Gastrocnemius medialis (tissue), 4 donors: ENCODE results near the gene SEPTIN2.

Experiments
- CTCF ChIP-seq, 5 experiments: fragments of 450-650 bp in 3 of 5; fragments of 200-600 bp in 2 of 5; sonication (generic) in 2 of 5; IDR thresholded peaks in 4 of 5; conservative IDR thresholded peaks in 1 of 5; 1 replicate in 4 of 5; 2 replicates in 1 of 5; pipeline ENCODE4 v1.5.1; 2016 to 2019; ENCODE audit warnings: antibody characterized with exemption in 5 of 5, mild to moderate bottlenecking in 3 of 5, moderate library complexity in 3 of 5
- POLR2A ChIP-seq, 2 donors: fragments of 450-650 bp; IDR thresholded peaks; one replicate each; pipeline ENCODE4 v1.6.1; 2017; ENCODE audit warnings: antibody characterized with exemption in 2 of 2, mild to moderate bottlenecking in 2 of 2, moderate library complexity in 2 of 2

GRCh38 chr2:241324775-241325174 is 9.1 kb downstream of the SEPTIN2 start:
- TF ChIP-seq CTCF (IDR thresholded peaks at IDR 0.05 in 4 of 5, conservative IDR thresholded peaks at IDR 0.05 in 1 of 5) = no peak
- TF ChIP-seq POLR2A (IDR thresholded peaks at IDR 0.05) = no peak
